ENCODE measurements around the gene CFC1B. TPM values are rescaled to one million over a fixed set of nuclear protein-coding genes. Genes with fewer than 3 reads are reported as not detected.
"Not testable (repeated sequence)": the region's sequence is repeated elsewhere in the genome, so short reads cannot be mapped to it uniquely, and the experiment has no call there.

CFC1B gene
- total RNA-seq, 1 donor from 2014 or later = not detected

GRCh38 chr2:130536654-130537053 is 15.6 kb downstream of the CFC1B start:
- DNase-seq (ENCODE audit: low spot score); H3K9me3 Mint-ChIP-seq; H3K36me3 Mint-ChIP-seq (ENCODE audit: low read depth); H3K27ac Mint-ChIP-seq; intact Hi-C loops (cut with micrococcal nuclease); H3K27me3 Mint-ChIP-seq (ENCODE audit: low read depth); H3K4me1 Mint-ChIP-seq (ENCODE audit: low read depth); H3K4me3 Mint-ChIP-seq (ENCODE audit: low read depth): not testable (repeated sequence)

GRCh38 chr2:130538271-130538670 is 17.2 kb downstream of the CFC1B start:
- H3K9me3 Mint-ChIP-seq; H3K27ac Mint-ChIP-seq; DNase-seq (ENCODE audit: low spot score); intact Hi-C loops (cut with micrococcal nuclease); H3K36me3 Mint-ChIP-seq (ENCODE audit: low read depth); H3K4me1 Mint-ChIP-seq (ENCODE audit: low read depth); H3K4me3 Mint-ChIP-seq (ENCODE audit: low read depth); H3K27me3 Mint-ChIP-seq (ENCODE audit: low read depth): not testable (repeated sequence)

GRCh38 chr2:130542789-130543188 is 21.8 kb downstream of the CFC1B start:
- DNase-seq (ENCODE audit: low spot score); H3K9me3 Mint-ChIP-seq; H3K27ac Mint-ChIP-seq; intact Hi-C loops (cut with micrococcal nuclease); H3K27me3 Mint-ChIP-seq (ENCODE audit: low read depth); H3K4me1 Mint-ChIP-seq (ENCODE audit: low read depth); H3K4me3 Mint-ChIP-seq (ENCODE audit: low read depth); H3K36me3 Mint-ChIP-seq (ENCODE audit: low read depth): not testable (repeated sequence)

DNA sequence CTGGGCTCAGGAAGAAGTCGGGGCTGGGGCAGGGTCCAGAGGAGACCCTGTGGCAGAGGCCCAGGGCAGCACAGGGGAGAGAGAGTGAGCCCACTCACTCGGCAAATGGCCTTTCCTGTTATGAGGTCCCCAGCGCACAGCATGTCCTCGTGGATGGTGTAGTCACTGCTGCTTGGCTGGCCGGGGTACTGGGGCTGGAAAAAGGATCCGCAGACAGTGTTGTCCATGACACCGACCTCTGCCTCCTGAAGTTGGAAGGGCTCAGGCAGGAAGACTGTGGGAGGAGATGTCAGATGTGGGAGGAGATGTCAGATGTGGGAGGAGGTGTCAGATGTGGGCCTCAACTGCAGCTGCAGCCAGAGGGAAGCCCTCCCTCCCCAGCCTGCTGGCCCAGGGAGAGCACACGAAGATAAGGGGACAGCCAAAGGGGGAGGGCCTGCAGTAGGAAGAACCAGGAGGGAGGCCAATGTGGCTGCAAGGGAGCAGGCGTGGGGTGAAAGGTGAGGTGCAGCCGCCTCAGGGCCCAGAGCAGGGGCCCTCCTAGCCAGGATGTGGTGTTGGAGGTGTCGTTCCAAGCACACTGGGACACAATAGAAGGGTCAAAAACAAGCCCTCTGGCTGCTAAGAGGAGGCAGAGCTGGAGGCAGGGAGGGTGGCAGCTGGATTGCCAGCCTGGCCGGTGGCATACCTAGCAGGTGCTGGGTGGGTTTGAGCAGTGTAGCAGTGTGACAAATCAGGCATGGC is 22.9 kb downstream of the CFC1B start:
- DNase-seq (ENCODE audit: low spot score); intact Hi-C loops (cut with micrococcal nuclease); H3K9me3 Mint-ChIP-seq; H3K4me1 Mint-ChIP-seq (ENCODE audit: low read depth); H3K36me3 Mint-ChIP-seq (ENCODE audit: low read depth); H3K4me3 Mint-ChIP-seq (ENCODE audit: low read depth); H3K27ac Mint-ChIP-seq; H3K27me3 Mint-ChIP-seq (ENCODE audit: low read depth): not testable (repeated sequence)

DNA sequence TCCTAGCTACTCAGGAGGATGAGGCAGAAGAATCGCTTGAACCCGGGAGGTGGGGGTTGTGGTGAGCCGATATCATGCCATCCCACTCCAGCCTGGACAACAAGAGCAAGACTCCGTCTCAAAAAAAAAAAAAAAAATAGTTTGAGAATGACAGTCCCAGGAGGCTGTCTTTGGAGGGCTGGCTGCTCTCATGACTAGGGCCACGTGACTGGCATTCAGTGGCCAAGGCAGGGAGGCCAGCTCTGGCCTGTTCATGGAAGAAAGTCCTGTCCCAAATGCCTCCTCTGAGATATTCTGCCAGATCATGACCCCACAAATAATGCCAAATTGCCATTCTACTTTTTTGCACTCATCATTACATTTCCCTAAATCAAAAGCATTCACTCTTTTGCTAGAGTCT is 24.0 kb downstream of the CFC1B start:
- H3K4me3 Mint-ChIP-seq (ENCODE audit: low read depth); H3K27ac Mint-ChIP-seq; H3K4me1 Mint-ChIP-seq (ENCODE audit: low read depth); H3K27me3 Mint-ChIP-seq (ENCODE audit: low read depth); intact Hi-C loops (cut with micrococcal nuclease); DNase-seq (ENCODE audit: low spot score); H3K36me3 Mint-ChIP-seq (ENCODE audit: low read depth); H3K9me3 Mint-ChIP-seq: not testable (repeated sequence)

- H3K4me1 Mint-ChIP-seq (ENCODE audit: low read depth); intact Hi-C loops (cut with micrococcal nuclease); DNase-seq (ENCODE audit: low spot score); H3K27me3 Mint-ChIP-seq (ENCODE audit: low read depth); H3K4me3 Mint-ChIP-seq (ENCODE audit: low read depth); H3K36me3 Mint-ChIP-seq (ENCODE audit: low read depth); H3K27ac Mint-ChIP-seq; H3K9me3 Mint-ChIP-seq: not testable (repeated sequence)
Observed at GRCh38 chr2:130548418-130548817, 27.4 kb downstream of the CFC1B start.

DNA sequence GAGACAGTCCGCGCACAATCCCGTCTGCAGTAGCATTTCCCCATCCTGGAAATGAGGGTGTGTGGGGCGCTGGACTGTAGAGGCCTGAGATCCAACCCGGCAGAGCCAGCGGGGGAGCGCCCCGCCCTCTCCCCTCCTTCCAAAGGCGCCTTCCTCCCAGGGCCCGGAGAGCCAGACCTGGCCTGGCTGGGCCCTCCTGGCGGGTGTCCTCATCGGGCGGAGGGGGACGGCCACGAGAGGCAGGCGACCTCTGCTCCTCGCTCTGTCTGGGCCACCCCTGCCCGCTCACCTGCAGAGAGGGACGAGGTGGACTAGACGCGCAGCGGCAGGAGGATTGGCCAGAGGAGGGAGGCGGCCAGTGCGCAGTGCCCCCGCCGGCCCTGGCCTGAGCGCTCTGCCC is 28.5 kb downstream of the CFC1B start:
- H3K4me3 Mint-ChIP-seq (ENCODE audit: low read depth); H3K36me3 Mint-ChIP-seq (ENCODE audit: low read depth); H3K27ac Mint-ChIP-seq; H3K9me3 Mint-ChIP-seq; H3K27me3 Mint-ChIP-seq (ENCODE audit: low read depth); intact Hi-C loops (cut with micrococcal nuclease); H3K4me1 Mint-ChIP-seq (ENCODE audit: low read depth); DNase-seq (ENCODE audit: low spot score): not testable (repeated sequence)

DNA sequence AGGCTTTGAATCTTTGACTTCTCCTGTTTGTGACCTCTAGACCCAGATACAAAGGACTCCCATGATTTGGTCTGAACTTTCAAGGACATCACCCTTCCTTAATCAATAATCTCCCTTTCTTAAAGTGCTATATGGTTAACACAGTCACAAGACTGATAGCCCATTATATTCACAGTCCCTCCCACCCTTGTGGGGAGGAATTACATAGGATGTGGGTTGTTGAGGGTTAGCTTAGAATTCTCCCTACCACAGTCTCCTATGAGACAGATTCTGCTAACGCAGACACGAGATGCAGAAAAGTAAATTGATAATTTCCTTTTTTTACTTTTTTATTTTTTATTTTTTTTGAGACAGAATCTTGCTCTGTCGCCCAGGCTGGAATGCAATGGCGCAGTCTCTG is 33.2 kb downstream of the CFC1B start:
- H3K9me3 Mint-ChIP-seq; DNase-seq (ENCODE audit: low spot score); H3K27me3 Mint-ChIP-seq (ENCODE audit: low read depth); H3K4me1 Mint-ChIP-seq (ENCODE audit: low read depth); H3K36me3 Mint-ChIP-seq (ENCODE audit: low read depth); intact Hi-C loops (cut with micrococcal nuclease); H3K4me3 Mint-ChIP-seq (ENCODE audit: low read depth); H3K27ac Mint-ChIP-seq: not testable (repeated sequence)

DNA sequence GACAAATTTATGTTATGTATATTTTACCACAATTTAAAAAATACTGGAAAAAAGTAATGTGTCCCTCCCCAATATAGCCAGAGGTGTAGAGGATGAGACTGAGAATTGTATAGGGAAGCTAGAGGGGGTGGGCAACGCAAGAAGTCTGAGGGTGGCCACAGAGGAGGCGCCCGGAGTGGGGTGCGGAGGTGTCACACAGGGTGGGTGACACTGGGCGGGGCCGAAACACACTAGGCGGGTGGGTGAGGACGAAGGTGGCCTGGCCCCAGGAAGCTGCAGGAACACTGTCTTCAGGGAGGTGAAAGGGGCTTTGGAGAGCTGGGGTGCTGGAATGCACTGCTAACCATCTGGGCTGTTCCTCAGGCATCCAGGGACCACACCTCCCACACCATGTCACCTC is 35.4 kb downstream of the CFC1B start:
- H3K36me3 Mint-ChIP-seq (ENCODE audit: low read depth); H3K27ac Mint-ChIP-seq; DNase-seq (ENCODE audit: low spot score); H3K9me3 Mint-ChIP-seq; H3K4me3 Mint-ChIP-seq (ENCODE audit: low read depth); H3K4me1 Mint-ChIP-seq (ENCODE audit: low read depth); H3K27me3 Mint-ChIP-seq (ENCODE audit: low read depth); intact Hi-C loops (cut with micrococcal nuclease): not testable (repeated sequence)

- H3K27ac Mint-ChIP-seq; intact Hi-C loops (cut with micrococcal nuclease); H3K4me1 Mint-ChIP-seq (ENCODE audit: low read depth); H3K36me3 Mint-ChIP-seq (ENCODE audit: low read depth); H3K27me3 Mint-ChIP-seq (ENCODE audit: low read depth); H3K9me3 Mint-ChIP-seq; H3K4me3 Mint-ChIP-seq (ENCODE audit: low read depth); DNase-seq (ENCODE audit: low spot score): not testable (repeated sequence)
Observed at GRCh38 chr2:130566165-130566564, 45.1 kb downstream of the CFC1B start.

GRCh38 chr2:130571929-130572328 is 50.9 kb downstream of the CFC1B start:
- H3K4me1 Mint-ChIP-seq (ENCODE audit: low read depth); intact Hi-C loops (cut with micrococcal nuclease); DNase-seq (ENCODE audit: low spot score); H3K4me3 Mint-ChIP-seq (ENCODE audit: low read depth); H3K9me3 Mint-ChIP-seq; H3K27ac Mint-ChIP-seq; H3K27me3 Mint-ChIP-seq (ENCODE audit: low read depth); H3K36me3 Mint-ChIP-seq (ENCODE audit: low read depth): not testable (repeated sequence)

DNA sequence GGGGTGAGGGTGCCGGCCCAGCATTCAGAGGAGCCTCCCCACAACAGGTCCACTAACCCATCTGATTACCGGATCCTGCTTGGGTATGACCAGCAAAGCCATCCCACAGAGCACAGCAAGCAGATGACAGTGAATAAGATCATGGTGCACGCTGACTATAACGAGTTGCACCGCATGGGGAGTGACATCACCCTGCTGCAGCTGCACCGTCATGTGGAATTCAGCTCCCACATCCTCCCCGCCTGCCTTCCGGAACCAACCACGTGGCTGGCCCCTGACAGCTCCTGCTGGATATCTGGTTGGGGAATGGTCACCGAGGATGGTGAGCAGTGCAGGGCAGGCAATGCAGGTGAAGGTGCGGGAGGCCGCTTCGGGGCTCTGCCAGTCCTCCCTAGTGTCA is 53.2 kb downstream of the CFC1B start:
- H3K4me3 Mint-ChIP-seq (ENCODE audit: low read depth); H3K27me3 Mint-ChIP-seq (ENCODE audit: low read depth); DNase-seq (ENCODE audit: low spot score); H3K36me3 Mint-ChIP-seq (ENCODE audit: low read depth); H3K27ac Mint-ChIP-seq; intact Hi-C loops (cut with micrococcal nuclease); H3K9me3 Mint-ChIP-seq; H3K4me1 Mint-ChIP-seq (ENCODE audit: low read depth): not testable (repeated sequence)

DNA sequence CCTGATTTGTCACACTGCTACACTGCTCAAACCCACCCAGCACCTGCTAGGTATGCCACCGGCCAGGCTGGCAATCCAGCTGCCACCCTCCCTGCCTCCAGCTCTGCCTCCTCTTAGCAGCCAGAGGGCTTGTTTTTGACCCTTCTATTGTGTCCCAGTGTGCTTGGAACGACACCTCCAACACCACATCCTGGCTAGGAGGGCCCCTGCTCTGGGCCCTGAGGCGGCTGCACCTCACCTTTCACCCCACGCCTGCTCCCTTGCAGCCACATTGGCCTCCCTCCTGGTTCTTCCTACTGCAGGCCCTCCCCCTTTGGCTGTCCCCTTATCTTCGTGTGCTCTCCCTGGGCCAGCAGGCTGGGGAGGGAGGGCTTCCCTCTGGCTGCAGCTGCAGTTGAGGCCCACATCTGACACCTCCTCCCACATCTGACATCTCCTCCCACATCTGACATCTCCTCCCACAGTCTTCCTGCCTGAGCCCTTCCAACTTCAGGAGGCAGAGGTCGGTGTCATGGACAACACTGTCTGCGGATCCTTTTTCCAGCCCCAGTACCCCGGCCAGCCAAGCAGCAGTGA is 55.3 kb downstream of the CFC1B start:
- DNase-seq (ENCODE audit: low spot score); intact Hi-C loops (cut with micrococcal nuclease); H3K27me3 Mint-ChIP-seq (ENCODE audit: low read depth); H3K27ac Mint-ChIP-seq; H3K36me3 Mint-ChIP-seq (ENCODE audit: low read depth); H3K4me3 Mint-ChIP-seq (ENCODE audit: low read depth); H3K4me1 Mint-ChIP-seq (ENCODE audit: low read depth); H3K9me3 Mint-ChIP-seq: not testable (repeated sequence)

- H3K27me3 Mint-ChIP-seq (ENCODE audit: low read depth); H3K4me3 Mint-ChIP-seq (ENCODE audit: low read depth); H3K36me3 Mint-ChIP-seq (ENCODE audit: low read depth); H3K27ac Mint-ChIP-seq; H3K4me1 Mint-ChIP-seq (ENCODE audit: low read depth); H3K9me3 Mint-ChIP-seq; intact Hi-C loops (cut with micrococcal nuclease); DNase-seq (ENCODE audit: low spot score): not testable (repeated sequence)
Observed at GRCh38 chr2:130577559-130577958, 56.5 kb downstream of the CFC1B start.

Measured in activated T-helper 2 cell treated with anti-CD3 and anti-CD28 coated beads, Interferon-gamma antibody, Interleukin-2, Interleukin-4, amounts not matched to agents 10 μg/mL and 5 μg/mL and 100 μg/mL, durations not matched to agents 14 hours and 24 hours and 36 hours (primary cell).